Kidney (tissue), 14 donors: ENCODE measurements around the gene FBXL7. TPM values are rescaled to one million over a fixed set of nuclear protein-coding genes. Genes with fewer than 3 reads are reported as not detected.

Experiments used
- DNase-seq, 5 donors: peaks; one replicate each; pipeline ENCODE4 v3.0.0-alpha.2; 2013 to 2020
- FAIRE-seq: peaks from 2 replicates; lab custom pipeline; 2012; peaks lifted over from hg19 to GRCh38; lab: Jason Lieb, UNC
- H3K27ac ChIP-seq, 2 donors: one replicate each; pipeline ENCODE4 v1.7.0; 2013; ENCODE audit warnings: low read depth in 2 of 2, low read length in 2 of 2, inconsistent platforms in 1 of 2
- H3K27me3 ChIP-seq: one replicate; pipeline ENCODE4 v1.7.1; 2013; ENCODE audit warnings: low read length, inconsistent platforms; ENCODE audit not compliant: control insufficient read depth, insufficient read depth
- H3K36me3 ChIP-seq, 3 donors: one replicate each; pipeline versions ENCODE4 v1.7.0 to v1.7.1; 2013; ENCODE audit warnings: low read length in 3 of 3, control low read depth in 1 of 3, inconsistent platforms in 1 of 3; ENCODE audit not compliant: insufficient read depth in 3 of 3, control insufficient read depth in 2 of 3
- H3K4me1 ChIP-seq, 3 donors: one replicate each; pipeline versions ENCODE4 v1.7.0 to v1.7.1; 2013; ENCODE audit warnings: low read length in 3 of 3, inconsistent platforms in 1 of 3, low read depth in 1 of 3; ENCODE audit not compliant: control insufficient read depth in 2 of 3, insufficient read depth in 2 of 3
- H3K4me3 ChIP-seq, 3 donors: one replicate each; pipeline versions ENCODE4 v1.7.0 to v1.8.1; 2013; ENCODE audit warnings: low read length in 3 of 3, control low read depth in 1 of 3, inconsistent platforms in 1 of 3
- H3K9ac ChIP-seq, 3 donors: one replicate each; pipeline versions ENCODE4 v1.7.0 to v1.7.1; 2013; ENCODE audit warnings: low read length in 3 of 3, control low read depth in 1 of 3, inconsistent platforms in 1 of 3
- H3K9me3 ChIP-seq, 3 donors: one replicate each; pipeline versions ENCODE4 v1.7.0 to v1.7.1; 2013; ENCODE audit warnings: low read length in 3 of 3, control low read depth in 1 of 3, inconsistent platforms in 1 of 3; ENCODE audit not compliant: control insufficient read depth in 2 of 3, insufficient read depth in 1 of 3
- intact Hi-C: fragments of 100-400 bp; cut with DNase I; formaldehyde crosslinking; loops from one replicate; pipeline ENCODE4 v1.11.1; 2022
- polyA plus RNA-seq: library from polyadenylated mRNA; stranded (reverse); fragments of 350-450 nt; fragmentation: Illumina TruSeq; extraction: RNeasy Lipid Tissue Mini Kit (QIAGEN cat#74804); gene quantifications from one replicate; pipeline ENCODE4 v1.2.3, GENCODE V29; 2014; ENCODE audit warnings: low read depth, low replicate concordance; ENCODE audit not compliant: insufficient read depth
- total RNA-seq: library from RNA; stranded (reverse); fragmentation: NEBNext Ultra II Directional; extraction: Animal tissue kit (Norgen Biotek cat#: 25700); gene quantifications from one replicate; pipeline ENCODE4 v1.2.1, GENCODE V29; 2021
- TF ChIP-seq, protein P1 (sequence below): IDR thresholded peaks from 3 replicates; pipeline ENCODE4 v1.5.1; 2012; ENCODE audit warnings: mild to moderate bottlenecking, moderate library complexity, borderline replicate concordance; ENCODE audit not compliant: insufficient read depth; ENCODE audit errors: extremely low read depth
- donor health status: control.
- donor health status: control.
- donor health status: control.
- donor health status: control.
- donor health status: control.
- donor health status: DM: yes; HTN: yes; CAD: no.
- donor health status: Normal renal cell carcinoma (clear cell type).

FBXL7 gene
- total and polyA plus RNA-seq, 2 donors from 2014 or later, result 3.9 to 6.1 TPM

DNA sequence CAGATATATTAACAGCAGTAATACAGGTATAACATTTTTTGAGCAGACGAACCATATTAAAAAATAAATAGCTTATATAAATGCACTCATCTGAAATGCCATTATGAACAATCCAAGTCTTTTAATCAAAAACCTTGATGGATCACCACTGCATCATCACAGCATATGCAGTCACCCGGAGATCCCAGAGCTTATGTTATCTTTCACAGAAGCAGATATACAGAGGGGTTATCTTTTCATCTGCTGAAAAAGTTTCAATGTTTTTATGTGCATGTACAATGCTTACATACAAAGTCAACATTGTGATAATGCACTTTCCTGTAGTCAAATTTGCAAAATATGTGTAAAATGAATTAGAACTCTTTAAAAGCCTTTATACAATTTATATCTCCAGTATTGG is 211.9 kb downstream of the FBXL7 start:
- H3K4me1 ChIP-seq, result no peaks in the 10 kb centered on the region
- TF ChIP-seq, protein P1, sequence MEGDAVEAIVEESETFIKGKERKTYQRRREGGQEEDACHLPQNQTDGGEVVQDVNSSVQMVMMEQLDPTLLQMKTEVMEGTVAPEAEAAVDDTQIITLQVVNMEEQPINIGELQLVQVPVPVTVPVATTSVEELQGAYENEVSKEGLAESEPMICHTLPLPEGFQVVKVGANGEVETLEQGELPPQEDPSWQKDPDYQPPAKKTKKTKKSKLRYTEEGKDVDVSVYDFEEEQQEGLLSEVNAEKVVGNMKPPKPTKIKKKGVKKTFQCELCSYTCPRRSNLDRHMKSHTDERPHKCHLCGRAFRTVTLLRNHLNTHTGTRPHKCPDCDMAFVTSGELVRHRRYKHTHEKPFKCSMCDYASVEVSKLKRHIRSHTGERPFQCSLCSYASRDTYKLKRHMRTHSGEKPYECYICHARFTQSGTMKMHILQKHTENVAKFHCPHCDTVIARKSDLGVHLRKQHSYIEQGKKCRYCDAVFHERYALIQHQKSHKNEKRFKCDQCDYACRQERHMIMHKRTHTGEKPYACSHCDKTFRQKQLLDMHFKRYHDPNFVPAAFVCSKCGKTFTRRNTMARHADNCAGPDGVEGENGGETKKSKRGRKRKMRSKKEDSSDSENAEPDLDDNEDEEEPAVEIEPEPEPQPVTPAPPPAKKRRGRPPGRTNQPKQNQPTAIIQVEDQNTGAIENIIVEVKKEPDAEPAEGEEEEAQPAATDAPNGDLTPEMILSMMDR, result no peak
- H3K27me3 ChIP-seq, result no peaks in the 10 kb centered on the region
- H3K27ac ChIP-seq, result no peak overlapping the region
- H3K36me3 ChIP-seq, result no peaks in the 10 kb centered on the region
- intact Hi-C loops, result no loop called here
- no peak for FAIRE-seq
- H3K9ac ChIP-seq, result no peak overlapping the region
- no peak for DNase-seq
- H3K9me3 ChIP-seq, result no peaks in the 10 kb centered on the region
- H3K4me3 ChIP-seq, result no peak overlapping the region

DNA sequence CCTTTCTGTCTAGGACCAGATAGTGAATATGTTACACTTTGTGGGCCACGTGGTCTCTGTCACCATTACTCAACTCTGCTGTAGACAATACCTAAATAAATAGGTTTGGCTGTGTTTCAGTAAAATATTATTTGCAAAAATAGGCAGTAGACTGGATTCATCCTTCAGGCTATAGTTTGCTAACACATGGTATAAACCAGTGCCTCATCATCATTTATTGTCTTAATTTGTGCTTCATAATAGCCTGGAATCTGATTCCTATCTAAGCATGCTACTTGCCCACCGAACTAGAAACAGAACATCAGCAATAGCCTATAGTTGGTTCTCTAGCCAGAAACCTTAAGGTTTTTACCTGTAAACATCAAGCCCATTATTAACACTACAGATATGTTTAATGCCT is 215.6 kb downstream of the FBXL7 start:
- no peaks in the 10 kb centered on the region for H3K36me3 ChIP-seq
- TF ChIP-seq, protein P1, result no peak
- no peak overlapping the region for H3K9ac ChIP-seq
- DNase-seq (no peak), FAIRE-seq (no peak)
- no peaks in the 10 kb centered on the region for H3K27me3 ChIP-seq
- no peaks in the 10 kb centered on the region for H3K4me1 ChIP-seq
- no peak overlapping the region for H3K4me3 ChIP-seq
- intact Hi-C loops, result no loop called here
- no peak overlapping the region for H3K27ac ChIP-seq
- no peaks in the 10 kb centered on the region for H3K9me3 ChIP-seq

- no peaks in the 10 kb centered on the region for H3K27me3 ChIP-seq
- H3K9ac ChIP-seq, result no peak overlapping the region
- intact Hi-C loops, result no loop called here
- FAIRE-seq (no peak), DNase-seq (no peak)
- no peaks in the 10 kb centered on the region for H3K9me3 ChIP-seq
- H3K4me3 ChIP-seq, result no peak overlapping the region
- no peaks in the 10 kb centered on the region for H3K4me1 ChIP-seq
- H3K36me3 ChIP-seq, result no peaks in the 10 kb centered on the region
- no peak overlapping the region for H3K27ac ChIP-seq
- TF ChIP-seq, protein P1, result no peak
These were observed 216.0 kb downstream of the FBXL7 start for GRCh38 chr5:15715967-15716366.

DNA sequence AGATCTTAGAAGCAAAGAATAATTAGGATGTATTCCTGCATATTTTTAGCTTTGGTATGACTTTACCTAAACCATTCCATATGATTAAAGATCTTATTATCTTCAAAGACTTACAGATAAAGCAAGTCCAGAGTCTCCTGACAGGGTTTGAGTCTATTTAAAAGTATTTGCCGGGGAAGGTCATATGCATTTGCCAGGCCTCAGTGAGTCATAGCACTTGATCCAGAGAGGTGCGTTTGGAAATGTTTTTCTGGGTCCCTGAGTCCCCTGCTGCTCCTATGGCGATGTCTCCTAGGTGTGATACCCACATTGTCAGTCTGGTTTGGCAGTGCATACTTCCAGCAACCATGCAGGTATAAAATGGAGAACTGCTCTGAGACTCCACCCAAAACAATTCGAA is 217.0 kb downstream of the FBXL7 start:
- Histone ChIP-seq H3K27ac (no peak overlapping the region), H3K4me1 (no peaks in the 10 kb centered on the region), H3K4me3 (no peak overlapping the region), H3K9ac (no peak overlapping the region), H3K9me3 (no peaks in the 10 kb centered on the region), H3K36me3 (no peaks in the 10 kb centered on the region), H3K27me3 (no peaks in the 10 kb centered on the region)
- DNase-seq (no peak), FAIRE-seq (no peak)
- intact Hi-C loops, result no loop called here
- TF ChIP-seq, protein P1, result no peak
